ENCODE data around the gene KCNMB4. TPM values are rescaled to one million over a fixed set of nuclear protein-coding genes. Genes with fewer than 3 reads are reported as not detected.

The KCNMB4 gene
- polyA plus RNA-seq, 1 of the 3 experiments (the other 2 are of a cell fraction) = 0.74 TPM

GRCh38 chr12:70422631-70423030, 56.5 kb downstream of the KCNMB4 start:
- H3K9me3 ChIP-seq = no peaks in the 10 kb centered on the region
- TF ChIP-seq FOSL2 (IDR thresholded peaks at IDR 0.05; ENCODE audit: borderline replicate concordance, low read depth) = no peak
- no peak for TF ChIP-seq CHD2 (IDR thresholded peaks at IDR 0.05; ENCODE audit: low read length, partially characterized antibody)
- TF ChIP-seq TEAD4 (IDR thresholded peaks at IDR 0.05; ENCODE audit: borderline replicate concordance, insufficient read depth) = no peak
- TF ChIP-seq MXI1 (IDR thresholded peaks at IDR 0.05; ENCODE audit: low read depth, low read length) = no peak
- no peak for TF ChIP-seq USF2 (IDR thresholded peaks at IDR 0.05; ENCODE audit: borderline replicate concordance, low read depth, low read length)
- no peak for TF ChIP-seq MEF2A (IDR thresholded peaks at IDR 0.05; ENCODE audit: borderline replicate concordance, low read depth)
- no peak for TF ChIP-seq JUND (IDR thresholded peaks at IDR 0.05)
- no peak for TF ChIP-seq YY1 (IDR thresholded peaks at IDR 0.05; ENCODE audit: low read depth)
- no peak for TF ChIP-seq RAD21 (IDR thresholded peaks at IDR 0.05; ENCODE audit: low read length)
- TF ChIP-seq TAF1 (IDR thresholded peaks at IDR 0.05; ENCODE audit: borderline replicate concordance, low read depth, low read length) = no peak
- TF ChIP-seq GABPA (IDR thresholded peaks at IDR 0.05; ENCODE audit: low read depth) = no peak
- no peak for TF ChIP-seq EZH2phosphoT487 (IDR thresholded peaks at IDR 0.05; ENCODE audit: borderline replicate concordance, low read depth)
- TF ChIP-seq NFIC (IDR thresholded peaks at IDR 0.05; ENCODE audit: borderline replicate concordance) = no peak
- TF ChIP-seq SMC3 (IDR thresholded peaks at IDR 0.05; ENCODE audit: low read depth, low read length) = no peak
- no peak for TF ChIP-seq TCF12 (IDR thresholded peaks at IDR 0.05)
- TF ChIP-seq, protein P1, sequence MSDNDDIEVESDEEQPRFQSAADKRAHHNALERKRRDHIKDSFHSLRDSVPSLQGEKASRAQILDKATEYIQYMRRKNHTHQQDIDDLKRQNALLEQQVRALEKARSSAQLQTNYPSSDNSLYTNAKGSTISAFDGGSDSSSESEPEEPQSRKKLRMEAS (IDR thresholded peaks at IDR 0.05; ENCODE audit: low read depth) = no peak
- POLR2A ChIA-PET = no interaction called here
- no peaks in the 10 kb centered on the region for H3F3A ChIP-seq (replicated peaks; ENCODE audit: insufficient read depth)
- no peak overlapping the region for H3K9ac ChIP-seq
- H3K27me3 ChIP-seq (ENCODE audit: insufficient read depth) = no peaks in the 10 kb centered on the region
- H3K79me2 ChIP-seq (ENCODE audit: insufficient read depth) = no peaks in the 10 kb centered on the region
- 66% methylated on average over 8 of the region's 8 CpGs for WGBS (ENCODE audit: low lambda C conversion rate)
- no peaks in the 10 kb centered on the region for H3K36me3 ChIP-seq (replicated peaks in 1 of 2; ENCODE audit: control insufficient read depth in 1 of 2, insufficient read depth in 2 of 2, low read length in 1 of 2)
- no peak overlapping the region for H3K4me3 ChIP-seq (ENCODE audit: low read depth in 2 of 2, low read length in 1 of 2)
- no peak overlapping the region for H3K4me2 ChIP-seq
- H4K20me1 ChIP-seq (ENCODE audit: insufficient read depth) = no peaks in the 10 kb centered on the region
- H3K27ac ChIP-seq (ENCODE audit: low read depth in 2 of 2, low read length in 1 of 2) = no peak overlapping the region
- H3K9me2 ChIP-seq = no peaks in the 10 kb centered on the region
- H2AFZ ChIP-seq (ENCODE audit: low read depth) = no peak overlapping the region
- DNase-seq = no peak
- CTCF ChIA-PET = no interaction called here
- H3K4me1 ChIP-seq (ENCODE audit: control insufficient read depth in 1 of 2, insufficient read depth in 2 of 2, low read depth in 1 of 2, low read length in 1 of 2) = no peaks in the 10 kb centered on the region

GRCh38 chr12:70426620-70427019, 60.5 kb downstream of the KCNMB4 start:
- Histone ChIP-seq H3K4me3 (ENCODE audit: low read depth in 2 of 2, low read length in 1 of 2) (no peak overlapping the region), H3K9ac (no peak overlapping the region), H4K20me1 (ENCODE audit: insufficient read depth) (no peaks in the 10 kb centered on the region), H3F3A (replicated peaks; ENCODE audit: insufficient read depth) (no peaks in the 10 kb centered on the region), H3K9me2 (no peaks in the 10 kb centered on the region), H3K27me3 (ENCODE audit: insufficient read depth) (no peaks in the 10 kb centered on the region), H3K4me1 (ENCODE audit: control insufficient read depth in 1 of 2, insufficient read depth in 2 of 2, low read depth in 1 of 2, low read length in 1 of 2) (no peaks in the 10 kb centered on the region), H3K4me2 (no peak overlapping the region), H2AFZ (ENCODE audit: low read depth) (no peak overlapping the region), H3K27ac (ENCODE audit: low read depth in 2 of 2, low read length in 1 of 2) (no peak overlapping the region), H3K9me3 (no peaks in the 10 kb centered on the region), H3K36me3 (replicated peaks in 1 of 2; ENCODE audit: control insufficient read depth in 1 of 2, insufficient read depth in 2 of 2, low read length in 1 of 2) (no peaks in the 10 kb centered on the region), H3K79me2 (ENCODE audit: insufficient read depth) (no peaks in the 10 kb centered on the region)
- ChIA-PET POLR2A (interaction anchor here (0.7 kb wide), 1 partner anchor 198 kb away, joined by 3 read pairs; no protein-coding TSS in a partner anchor), CTCF (no interaction called here)
- 36% methylated on average over 1 of the region's 1 CpG for WGBS (ENCODE audit: low lambda C conversion rate)
- no peak for DNase-seq
- TF ChIP-seq USF2 (IDR thresholded peaks at IDR 0.05; ENCODE audit: borderline replicate concordance, low read depth, low read length) = no peak
- TF ChIP-seq TAF1 (IDR thresholded peaks at IDR 0.05; ENCODE audit: borderline replicate concordance, low read depth, low read length) = no peak
- no peak for TF ChIP-seq RFX5 (IDR thresholded peaks at IDR 0.05; ENCODE audit: low read length)
- TF ChIP-seq PBX3 (IDR thresholded peaks at IDR 0.05) = no peak
- TF ChIP-seq NFIC (IDR thresholded peaks at IDR 0.05; ENCODE audit: borderline replicate concordance) = no peak
- TF ChIP-seq CHD2 (IDR thresholded peaks at IDR 0.05; ENCODE audit: low read length, partially characterized antibody) = no peak
- TF ChIP-seq RAD21 (IDR thresholded peaks at IDR 0.05; ENCODE audit: low read length) = no peak
- TF ChIP-seq SIN3A (IDR thresholded peaks at IDR 0.05; ENCODE audit: borderline replicate concordance, low read depth, low read length) = no peak
- no peak for TF ChIP-seq JUND (IDR thresholded peaks at IDR 0.05)
- TF ChIP-seq ELF1 (IDR thresholded peaks at IDR 0.05) = no peak
- TF ChIP-seq REST (IDR thresholded peaks at IDR 0.05; ENCODE audit: low read depth, low read length) = no peak
- TF ChIP-seq MXI1 (IDR thresholded peaks at IDR 0.05; ENCODE audit: low read depth, low read length) = no peak
